Fibroblast of lung (primary cell): Measurements from ENCODE around the gene RALY.

Experiments
- EZH2 ChIP-seq: IDR thresholded peaks from 2 replicates; pipeline ENCODE4 v1.5.1; 2012; ENCODE audit warnings: low read length, control low read depth, mild to moderate bottlenecking; ENCODE audit errors: missing control alignments
- TF ChIP-seq, protein P1 (sequence below), 2 donors: IDR thresholded peaks in 1 of 2; conservative IDR thresholded peaks in 1 of 2; 1 replicate in 1 of 2; 2 replicates in 1 of 2; pipeline ENCODE4 v1.5.1; 2011 to 2012; ENCODE audit warnings: low read length in 2 of 2, control low read depth in 1 of 2, inconsistent platforms in 1 of 2, low read depth in 1 of 2, mild to moderate bottlenecking in 1 of 2

DNA sequence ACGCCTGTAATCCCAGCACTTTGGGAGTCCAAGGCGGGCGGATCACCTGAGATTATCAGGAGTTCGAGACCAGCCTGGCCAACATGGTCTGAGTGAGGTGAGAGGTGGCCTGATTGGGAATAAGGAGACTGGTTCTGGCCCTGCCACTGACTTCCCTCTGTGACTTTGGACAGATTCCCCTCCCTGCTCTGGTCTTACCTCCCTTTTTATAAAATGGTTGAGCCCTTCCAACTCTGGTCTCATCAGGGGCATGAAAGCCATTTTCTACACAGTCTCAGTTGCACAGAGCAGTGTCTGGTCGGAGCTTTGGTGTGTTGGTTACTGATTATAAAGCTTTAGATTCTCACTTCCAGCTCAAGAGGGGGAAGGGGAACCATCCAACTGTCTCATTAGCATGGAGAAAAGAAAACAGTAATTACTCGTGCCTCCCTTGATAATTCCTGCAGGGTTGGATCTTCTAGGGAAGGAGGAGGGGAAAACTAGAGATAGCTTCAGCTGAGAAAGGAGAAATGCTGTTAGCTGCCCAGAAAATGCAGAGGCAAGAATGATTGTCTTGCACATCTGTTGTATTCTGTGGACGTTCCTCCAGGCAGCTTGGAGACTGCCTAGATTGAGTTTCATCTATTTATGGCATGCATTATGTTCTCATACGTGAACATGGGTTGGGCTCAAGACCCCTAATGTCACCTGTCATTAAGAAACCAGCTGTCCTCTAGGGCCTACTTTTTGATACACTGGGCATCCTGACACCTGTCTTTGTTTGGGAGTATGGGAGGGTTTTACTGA, 30.4 kb downstream of the RALY start:
- TF ChIP-seq, protein P1, sequence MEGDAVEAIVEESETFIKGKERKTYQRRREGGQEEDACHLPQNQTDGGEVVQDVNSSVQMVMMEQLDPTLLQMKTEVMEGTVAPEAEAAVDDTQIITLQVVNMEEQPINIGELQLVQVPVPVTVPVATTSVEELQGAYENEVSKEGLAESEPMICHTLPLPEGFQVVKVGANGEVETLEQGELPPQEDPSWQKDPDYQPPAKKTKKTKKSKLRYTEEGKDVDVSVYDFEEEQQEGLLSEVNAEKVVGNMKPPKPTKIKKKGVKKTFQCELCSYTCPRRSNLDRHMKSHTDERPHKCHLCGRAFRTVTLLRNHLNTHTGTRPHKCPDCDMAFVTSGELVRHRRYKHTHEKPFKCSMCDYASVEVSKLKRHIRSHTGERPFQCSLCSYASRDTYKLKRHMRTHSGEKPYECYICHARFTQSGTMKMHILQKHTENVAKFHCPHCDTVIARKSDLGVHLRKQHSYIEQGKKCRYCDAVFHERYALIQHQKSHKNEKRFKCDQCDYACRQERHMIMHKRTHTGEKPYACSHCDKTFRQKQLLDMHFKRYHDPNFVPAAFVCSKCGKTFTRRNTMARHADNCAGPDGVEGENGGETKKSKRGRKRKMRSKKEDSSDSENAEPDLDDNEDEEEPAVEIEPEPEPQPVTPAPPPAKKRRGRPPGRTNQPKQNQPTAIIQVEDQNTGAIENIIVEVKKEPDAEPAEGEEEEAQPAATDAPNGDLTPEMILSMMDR (conservative IDR thresholded peaks at IDR 0.05 in 1 of 2, IDR thresholded peaks at IDR 0.05 in 1 of 2; ENCODE audit: low read depth in 1 of 2, low read length in 2 of 2), result no peak
- TF ChIP-seq EZH2, result no peak
